K562 (cell line): ENCODE results near the gene OR6S1. TPM values are rescaled to one million over a fixed set of nuclear protein-coding genes. Genes with fewer than 3 reads are reported as not detected.

Experiments
- ATAC-seq: fragments of 200-7000 bp; cut with Tn5 transposase; 3 replicates; pipeline ENCODE4 v1.9.1; 2020; ENCODE audit warnings: moderate library complexity
- BruUV-seq: library from RNA; stranded (reverse); fragments of 400-500 nt; replicated peaks from 2 replicates; lab custom pipeline; 2021; lab: Mats Ljungman, UMichigan
- CTCF ChIA-PET: fragments of 300-600 bp; formaldehyde crosslinking; extraction: SDS; loops from one replicate; lab custom pipeline; 2021; ENCODE audit warnings: low intra/inter-chr PET ratio; lab: Yijun Ruan, JAX
- POLR2A ChIA-PET: fragments of 300-600, 350-650 bp; sonication (Branson Sonifier 250); formaldehyde crosslinking; extraction: SDS; loops from one replicate; lab custom pipeline; 2021; ENCODE audit warnings: antibody characterized with exemption, inconsistent platforms; lab: Yijun Ruan, JAX
- DNase-seq, 4 experiments: peaks; one replicate each; pipeline versions ENCODE4 v3.0.0 to v3.0.0-alpha.2; 2011 to 2018; ENCODE audit warnings: low spot score in 3 of 4, mixed read lengths in 3 of 4; ENCODE audit errors: extremely low read depth in 1 of 4
- FAIRE-seq: peaks from 2 replicates; lab custom pipeline; 2011; peaks lifted over from hg19 to GRCh38; lab: Jason Lieb, UNC
- H2AFZ ChIP-seq: 2 replicates; pipeline ENCODE4 v1.6.0; 2011; ENCODE audit warnings: low read depth, low read length, control low read depth, inconsistent platforms
- H3K27ac ChIP-seq: fragments of 200-600 bp; 3 replicates; pipeline ENCODE4 v1.8.0; 2011; ENCODE audit warnings: low read depth, mild to moderate bottlenecking, control low read depth, inconsistent platforms, low read length, moderate library complexity, mixed read lengths; ENCODE audit errors: extremely low read depth
- H3K27me3 ChIP-seq, 2 experiments: fragments of 300-600 bp in 1 of 2; 2 replicates in 1 of 2; 3 replicates in 1 of 2; pipeline versions ENCODE4 v1.6.0 to v1.8.0; 2011; ENCODE audit warnings: inconsistent platforms in 2 of 2, low read length in 2 of 2, mild to moderate bottlenecking in 1 of 2, mixed read lengths in 1 of 2, moderate library complexity in 1 of 2; ENCODE audit not compliant: control insufficient read depth in 2 of 2, insufficient read depth in 2 of 2
- H3K36me3 ChIP-seq: fragments of 300-600 bp; 3 replicates; pipeline ENCODE4 v1.8.0; 2011; ENCODE audit warnings: mild to moderate bottlenecking, low read length, inconsistent platforms; ENCODE audit not compliant: control insufficient read depth, insufficient read depth
- H3K4me1 ChIP-seq, 2 experiments: fragments of 200-600 bp in 1 of 2; replicated peaks in 1 of 2; 2 replicates in 1 of 2; 3 replicates in 1 of 2; pipeline versions ENCODE4 v1.5.1 to v1.8.0; 2011; ENCODE audit warnings: inconsistent platforms in 2 of 2, low read length in 2 of 2, mild to moderate bottlenecking in 1 of 2, mixed read lengths in 1 of 2, moderate library complexity in 1 of 2; ENCODE audit not compliant: control insufficient read depth in 2 of 2, insufficient read depth in 2 of 2
- H3K4me2 ChIP-seq: 2 replicates; pipeline ENCODE4 v1.6.1; 2011; ENCODE audit warnings: low read length, control low read depth, inconsistent platforms, mixed read lengths; ENCODE audit not compliant: insufficient read depth
- H3K4me3 ChIP-seq: fragments of 200-600 bp; sonication (generic), shearing (Covaris generic); 2 replicates; pipeline ENCODE4 v1.5.1; 2016; ENCODE audit warnings: control low read depth, inconsistent platforms
- H3K79me2 ChIP-seq: fragments of 200-600 bp; 3 replicates; pipeline ENCODE4 v1.8.0; 2011; ENCODE audit warnings: low read length, inconsistent platforms; ENCODE audit not compliant: control insufficient read depth, insufficient read depth
- H3K9ac ChIP-seq, 2 experiments: 2 replicates each; pipeline versions ENCODE4 v1.6.0 to v1.6.1; 2011; ENCODE audit warnings: low read depth in 2 of 2, low read length in 2 of 2, control low read depth in 1 of 2, inconsistent platforms in 1 of 2, mild to moderate bottlenecking in 1 of 2, mixed read lengths in 1 of 2; ENCODE audit not compliant: insufficient read depth in 1 of 2
- H3K9me1 ChIP-seq: one replicate; pipeline ENCODE4 v1.6.0; 2011; ENCODE audit warnings: inconsistent platforms, mild to moderate bottlenecking, low read length, moderate library complexity; ENCODE audit not compliant: control insufficient read depth, insufficient read depth
- H3K9me3 ChIP-seq: replicated peaks from 2 replicates; pipeline ENCODE4 v1.5.1; 2011; ENCODE audit warnings: low read depth, low read length, inconsistent platforms; ENCODE audit not compliant: control insufficient read depth, insufficient read depth
- H4K20me1 ChIP-seq: replicated peaks from 2 replicates; pipeline ENCODE4 v1.6.1; 2011; ENCODE audit warnings: low read length, inconsistent platforms, mixed read lengths; ENCODE audit not compliant: control insufficient read depth, insufficient read depth
- CBX2 ChIP-seq: fragments of 200-600 bp; sonication (generic); IDR thresholded peaks from one replicate; pipeline ENCODE4 v1.6.1; 2012; ENCODE audit warnings: mild to moderate bottlenecking, low read length, inconsistent platforms; ENCODE audit not compliant: insufficient read depth, poor library complexity, severe bottlenecking
- ERF ChIP-seq: fragments of 450-650 bp; formaldehyde crosslinking; IDR thresholded peaks from 2 replicates; pipeline ENCODE4 v1.4.0; 2020; ENCODE audit warnings: mild to moderate bottlenecking, mixed read lengths
- KLF1 ChIP-seq: fragments of 450-650 bp; IDR thresholded peaks from 2 replicates; pipeline ENCODE4 v1.6.1; 2016; ENCODE audit warnings: missing genetic modification characterization, missing compliant biosample characterization
- SMAD1 ChIP-seq: fragments of 150-350 bp; IDR thresholded peaks from 2 replicates; pipeline ENCODE4 v1.6.1; 2014; ENCODE audit warnings: low read length, low read depth; ENCODE audit not compliant: partially characterized antibody
- SMAD2 ChIP-seq: fragments of 150-350 bp; IDR thresholded peaks from 2 replicates; pipeline ENCODE4 v1.6.1; 2014; ENCODE audit warnings: low read depth, mild to moderate bottlenecking, low read length
- SMARCA4 ChIP-seq: fragments of 450-650 bp; IDR thresholded peaks from 2 replicates; pipeline ENCODE4 v1.6.1; 2016
- SNIP1 ChIP-seq: fragments of 450-650 bp; IDR thresholded peaks from 2 replicates; pipeline ENCODE4 v1.7.1; 2017; ENCODE audit warnings: low read depth, mild to moderate bottlenecking
- WGBS: fragments of 100-300 bp; shearing (Covaris generic); methylation state at CpG from one replicate; pipeline ENCODE4 v1.1.6; 2016; ENCODE audit warnings: low coverage, mixed read lengths; ENCODE audit not compliant: insufficient coverage; ENCODE audit errors: missing lambda C conversion rate; 5-methylcytosine and 5-hydroxymethylcytosine counted together
- in situ Hi-C: fragments of 300-500 bp; cut with MboI; formaldehyde crosslinking; loops from 4 replicates; pipeline ENCODE4 v1.15.0; 2018; ENCODE audit warnings: inconsistent platforms, mixed read lengths
- intact Hi-C: fragments of 100-400 bp; cut with micrococcal nuclease; formaldehyde crosslinking; loops from 2 replicates; pipeline ENCODE4 v1.14.2; 2022
- polyA plus RNA-seq, 8 experiments: library from polyadenylated mRNA; depleted of rRNA in 4 of 8; stranded (reverse) in 5 of 8; unstranded in 3 of 8; fragments of >200 nt; fragmentation: Nextera tagmentation in 2 of 8; fragmentation: Illumina TruSeq in 1 of 8; extraction: Ambion mirVana in 2 of 8; extraction: Trizol in 1 of 8; gene quantifications; 2 replicates each; pipeline versions ENCODE4 v1.2.1 to v1.2.3, GENCODE V29; 2011 to 2014; ENCODE audit warnings: inconsistent platforms in 1 of 8, missing spikeins in 1 of 8
- total RNA-seq, 7 experiments: library from RNA; depleted of rRNA in 6 of 7; stranded (reverse); fragments of >200 nt in 6 of 7; fragmentation: Illumina TruSeq in 2 of 7; extraction: Trizol in 2 of 7; gene quantifications; 2 replicates each; pipeline versions ENCODE4 v1.2.1 to v1.2.3, GENCODE V29; 2011 to 2021; ENCODE audit warnings: low replicate concordance in 1 of 7
- TF ChIP-seq, protein P1 (sequence below): sonication (generic); formaldehyde crosslinking; IDR thresholded peaks from 2 replicates; pipeline ENCODE4 v1.8.1; 2023; ENCODE audit warnings: missing genetic modification reagents, mild to moderate bottlenecking, borderline replicate concordance

Gene OR6S1
- total and polyA plus RNA-seq, 9 of the 15 experiments (the other 6 are each of a cell fraction or from before 2014, with no cell fraction given) = not detected

DNA sequence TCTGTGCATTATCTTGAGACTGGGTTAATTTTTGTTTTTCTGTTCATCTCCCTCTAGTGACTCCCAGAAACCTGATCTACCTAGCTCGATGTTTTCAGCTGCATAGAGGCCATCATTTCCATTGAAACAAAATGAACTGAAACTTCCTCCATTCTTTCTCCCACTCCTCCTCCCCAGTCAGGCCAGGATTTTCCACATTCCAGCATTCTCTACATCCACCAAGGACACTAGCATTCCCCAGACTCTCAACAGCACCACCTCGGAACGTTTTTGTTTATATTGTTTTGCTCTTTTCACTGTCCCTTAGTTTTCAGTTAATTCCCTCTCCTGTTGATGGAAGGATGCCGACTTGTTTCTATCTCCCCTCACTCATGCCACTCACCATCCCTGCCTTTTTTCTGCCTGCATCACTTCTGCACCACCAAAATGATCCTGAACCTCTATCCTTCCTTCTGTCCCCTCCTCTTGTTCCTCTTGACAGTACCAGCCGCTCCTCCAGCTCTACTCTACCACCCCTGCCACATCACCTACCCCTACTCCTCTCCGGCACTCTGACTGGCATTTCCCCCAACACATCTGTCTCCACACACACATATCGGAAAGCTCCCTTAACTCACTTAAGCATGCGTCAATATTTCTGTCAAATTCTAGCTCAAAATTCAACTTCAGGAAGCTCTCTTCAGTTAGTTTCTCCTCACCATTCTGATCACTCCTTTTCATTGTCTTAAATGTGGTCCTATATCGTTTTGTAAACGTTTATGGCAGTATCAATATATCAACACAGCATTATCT lies 13.2 kb downstream of the OR6S1 start:
- 0 out of 2 replicates have a peak, but pooled peaks cover 15% of the 10 kb centered on the region for H4K20me1 ChIP-seq
- no peaks in the 10 kb centered on the region for H3K9me3 ChIP-seq
- no peaks in the 10 kb centered on the region for H3K79me2 ChIP-seq
- no peak overlapping the region for H3K27ac ChIP-seq
- in situ Hi-C loops = no loop called here
- BruUV-seq = no TSS peak
- POLR2A ChIA-PET = no interaction called here
- no peaks in the 10 kb centered on the region for H3K9me1 ChIP-seq
- no peak overlapping the region for H3K4me3 ChIP-seq
- no peak overlapping the region for H2AFZ ChIP-seq
- peaks cover 8 to 10% of the 10 kb centered on the region in 2 experiments; a peak in 4 of 5 replicates for H3K4me1 ChIP-seq
- TF ChIP-seq CBX2 (peak; percentile 25), SMAD2 (no peak)
- intact Hi-C loops = no loop called here
- H3K9ac ChIP-seq = no peak overlapping the region
- H3K27me3 ChIP-seq = peaks cover 4 to 5% of the 10 kb centered on the region in 2 experiments; a peak in 2 of 5 replicates
- H3K36me3 ChIP-seq = no peaks in the 10 kb centered on the region
- CTCF ChIA-PET = no interaction called here
- ATAC-seq = no peak
- no peak for DNase-seq
- no peak overlapping the region for H3K4me2 ChIP-seq
- 26% methylated on average over 10 of the region's 10 CpGs for whole genome bisulfite sequencing
- no peak for FAIRE-seq

GRCh38 chr14:20627346-20628027 lies 14.0 kb downstream of the OR6S1 start:
- H3K27me3 ChIP-seq = peaks cover 4 to 5% of the 10 kb centered on the region in 2 experiments; a peak in 2 of 5 replicates
- 9% methylated on average over 4 of the region's 5 CpGs for WGBS
- no peaks in the 10 kb centered on the region for H3K9me3 ChIP-seq
- H3K9me1 ChIP-seq = no peaks in the 10 kb centered on the region
- H2AFZ ChIP-seq = no peak overlapping the region
- no peaks in the 10 kb centered on the region for H3K36me3 ChIP-seq
- POLR2A ChIA-PET = interaction anchor here (0.6 kb wide), 1 partner anchor 24 kb away, joined by 3 read pairs; no protein-coding TSS in a partner anchor
- no peak overlapping the region for H3K4me3 ChIP-seq
- BruUV-seq = no TSS peak
- H3K4me1 ChIP-seq = peaks cover 10 to 14% of the 10 kb centered on the region in 2 experiments; a peak in 4 of 5 replicates
- no peak overlapping the region for H3K27ac ChIP-seq
- no peak for ATAC-seq
- 0 out of 2 replicates have a peak, but pooled peaks cover 15% of the 10 kb centered on the region for H4K20me1 ChIP-seq
- CTCF ChIA-PET = no interaction called here
- H3K79me2 ChIP-seq = no peaks in the 10 kb centered on the region
- no peak for DNase-seq
- no peak overlapping the region for H3K9ac ChIP-seq
- intact Hi-C loops (no loop called here), in situ Hi-C loops (no loop called here)
- no peak overlapping the region; the same call in 1 of the 2 replicates for H3K4me2 ChIP-seq
- no peak for FAIRE-seq
- no peak for TF ChIP-seq KLF1
- TF ChIP-seq, protein P1, sequence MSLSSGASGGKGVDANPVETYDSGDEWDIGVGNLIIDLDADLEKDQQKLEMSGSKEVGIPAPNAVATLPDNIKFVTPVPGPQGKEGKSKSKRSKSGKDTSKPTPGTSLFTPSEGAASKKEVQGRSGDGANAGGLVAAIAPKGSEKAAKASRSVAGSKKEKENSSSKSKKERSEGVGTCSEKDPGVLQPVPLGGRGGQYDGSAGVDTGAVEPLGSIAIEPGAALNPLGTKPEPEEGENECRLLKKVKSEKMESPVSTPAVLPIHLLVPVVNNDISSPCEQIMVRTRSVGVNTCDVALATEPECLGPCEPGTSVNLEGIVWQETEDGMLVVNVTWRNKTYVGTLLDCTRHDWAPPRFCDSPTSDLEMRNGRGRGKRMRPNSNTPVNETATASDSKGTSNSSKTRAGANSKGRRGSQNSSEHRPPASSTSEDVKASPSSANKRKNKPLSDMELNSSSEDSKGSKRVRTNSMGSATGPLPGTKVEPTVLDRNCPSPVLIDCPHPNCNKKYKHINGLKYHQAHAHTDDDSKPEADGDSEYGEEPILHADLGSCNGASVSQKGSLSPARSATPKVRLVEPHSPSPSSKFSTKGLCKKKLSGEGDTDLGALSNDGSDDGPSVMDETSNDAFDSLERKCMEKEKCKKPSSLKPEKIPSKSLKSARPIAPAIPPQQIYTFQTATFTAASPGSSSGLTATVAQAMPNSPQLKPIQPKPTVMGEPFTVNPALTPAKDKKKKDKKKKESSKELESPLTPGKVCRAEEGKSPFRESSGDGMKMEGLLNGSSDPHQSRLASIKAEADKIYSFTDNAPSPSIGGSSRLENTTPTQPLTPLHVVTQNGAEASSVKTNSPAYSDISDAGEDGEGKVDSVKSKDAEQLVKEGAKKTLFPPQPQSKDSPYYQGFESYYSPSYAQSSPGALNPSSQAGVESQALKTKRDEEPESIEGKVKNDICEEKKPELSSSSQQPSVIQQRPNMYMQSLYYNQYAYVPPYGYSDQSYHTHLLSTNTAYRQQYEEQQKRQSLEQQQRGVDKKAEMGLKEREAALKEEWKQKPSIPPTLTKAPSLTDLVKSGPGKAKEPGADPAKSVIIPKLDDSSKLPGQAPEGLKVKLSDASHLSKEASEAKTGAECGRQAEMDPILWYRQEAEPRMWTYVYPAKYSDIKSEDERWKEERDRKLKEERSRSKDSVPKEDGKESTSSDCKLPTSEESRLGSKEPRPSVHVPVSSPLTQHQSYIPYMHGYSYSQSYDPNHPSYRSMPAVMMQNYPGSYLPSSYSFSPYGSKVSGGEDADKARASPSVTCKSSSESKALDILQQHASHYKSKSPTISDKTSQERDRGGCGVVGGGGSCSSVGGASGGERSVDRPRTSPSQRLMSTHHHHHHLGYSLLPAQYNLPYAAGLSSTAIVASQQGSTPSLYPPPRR (CRISPR knock-in tag) = no peak
- no peak for TF ChIP-seq SMAD1
- no peak for TF ChIP-seq SNIP1
- no peak for TF ChIP-seq ERF (CRISPR knock-in tag)
- no peak for TF ChIP-seq SMARCA4
